Measurements from ENCODE around the gene MRGPRD. TPM values are rescaled to one million over a fixed set of nuclear protein-coding genes. Genes with fewer than 3 reads are reported as not detected.

The MRGPRD gene
- total and polyA plus RNA-seq, 2 of the 8 experiments (the other 6 are each of a cell fraction or from before 2014, with no cell fraction given), result not detected

DNA sequence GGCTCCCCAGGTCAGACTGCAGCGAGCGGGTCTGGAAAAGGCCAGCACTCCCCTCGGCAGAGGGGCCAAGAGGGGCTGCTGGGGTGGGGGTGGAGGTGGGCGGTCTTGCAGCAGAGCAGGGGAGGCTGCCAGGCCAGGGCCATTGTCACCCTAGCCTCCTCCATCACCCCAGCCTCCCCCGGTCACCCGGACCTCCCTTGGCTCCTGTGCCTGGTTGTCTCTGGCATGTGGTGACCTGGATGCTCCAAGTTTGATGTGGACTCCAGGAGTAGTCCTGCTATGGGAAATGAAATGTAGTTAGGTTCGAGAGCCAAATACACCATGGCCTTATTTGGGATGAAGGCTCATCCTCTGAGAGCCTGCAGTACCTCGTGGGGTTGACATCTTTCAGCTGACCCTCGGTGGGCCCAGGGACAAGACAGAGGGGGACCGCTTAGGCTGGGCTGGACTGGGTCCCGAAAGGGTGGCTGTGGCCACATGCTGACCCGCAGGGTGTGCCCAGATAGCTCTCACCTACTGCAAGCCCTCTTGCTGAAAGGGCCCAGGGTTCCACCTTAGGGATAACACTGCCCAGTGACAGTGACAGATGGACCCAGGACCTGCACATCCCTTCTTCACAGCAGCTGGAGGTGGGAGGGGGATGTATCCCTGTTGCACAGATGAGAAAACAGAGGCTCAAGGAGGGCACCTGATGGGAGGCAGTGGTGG lies 24.1 kb downstream of the MRGPRD start:
- no peak for TF ChIP-seq ASH2L (IDR thresholded peaks at IDR 0.05; ENCODE audit: low read length)
- no peak for TF ChIP-seq RAD21 (IDR thresholded peaks at IDR 0.05 in 1 of 2, conservative IDR thresholded peaks at IDR 0.05 in 1 of 2; ENCODE audit: low read depth in 2 of 2, low read length in 2 of 2)
- TF ChIP-seq CEBPB (IDR thresholded peaks at IDR 0.05; ENCODE audit: low read depth, low read length), result no peak
- TF ChIP-seq TBP (IDR thresholded peaks at IDR 0.05; ENCODE audit: low read depth, low read length), result no peak
- no peak for TF ChIP-seq PHF8 (conservative IDR thresholded peaks at IDR 0.05; ENCODE audit: low read depth, low read length)
- no peak for TF ChIP-seq SUZ12 (IDR thresholded peaks at IDR 0.05; ENCODE audit: low read length)
- TF ChIP-seq KDM4A (IDR thresholded peaks at IDR 0.05; ENCODE audit: low read depth, low read length, severe bottlenecking), result no peak
- Histone ChIP-seq H2AFZ (ENCODE audit: low read length) (no peak overlapping the region), H2BK15ac (ENCODE audit: low read length) (no peak overlapping the region), H3K14ac (ENCODE audit: insufficient read length) (no peak overlapping the region), H4K20me1 (replicated peaks in 1 of 2; ENCODE audit: control insufficient read depth in 1 of 2, insufficient read depth in 2 of 2, low read length in 2 of 2) (no peaks in the 10 kb centered on the region), H3K79me2 (ENCODE audit: control insufficient read depth in 1 of 2, insufficient read depth in 2 of 2, low read length in 2 of 2) (no peaks in the 10 kb centered on the region), H3K23ac (ENCODE audit: insufficient read length) (no peak overlapping the region), H3K79me1 (ENCODE audit: low read depth, low read length) (no peaks in the 10 kb centered on the region), H3K27ac (ENCODE audit: low read depth, low read length) (no peak overlapping the region; the same call in 1 of the 2 replicates), H3K9me3 (ENCODE audit: insufficient read depth in 2 of 2, low read depth in 1 of 2, low read length in 1 of 2) (no peaks in the 10 kb centered on the region), H3K4ac (replicated peaks; ENCODE audit: insufficient read length, low read depth, low read length) (no peak overlapping the region), H2BK20ac (ENCODE audit: low read length) (no peak overlapping the region), H3K9ac (replicated peaks in 1 of 4; ENCODE audit: extremely low read depth in 1 of 4, low read depth in 3 of 4, low read length in 3 of 4) (no peak overlapping the region), H4K91ac (replicated peaks; ENCODE audit: insufficient read length, low read length) (no peak overlapping the region), H4K5ac (ENCODE audit: insufficient read length, low read depth, low read length) (no peak overlapping the region), H3K4me1 (replicated peaks in 1 of 4; ENCODE audit: control insufficient read depth in 3 of 4, insufficient read depth in 4 of 4, low read length in 3 of 4) (peaks cover 0 to 8% (median 4%) of the 10 kb centered on the region in 4 experiments; a peak in 1 of 7 replicates), H3K23me2 (ENCODE audit: low read depth, low read length) (no peaks in the 10 kb centered on the region), H3K4me3 (ENCODE audit: extremely low read depth in 1 of 4, insufficient read depth in 2 of 4, low read depth in 3 of 4, low read length in 4 of 4) (no peak overlapping the region), H3K56ac (replicated peaks; ENCODE audit: insufficient read length, low read depth, low read length) (no peak overlapping the region), H2BK5ac (ENCODE audit: low read depth, low read length) (no peak overlapping the region), H2BK120ac (replicated peaks; ENCODE audit: low read depth, low read length) (no peak overlapping the region), H2AK5ac (ENCODE audit: low read depth, low read length) (no peak overlapping the region; the same call in 1 of the 2 replicates), H3K18ac (ENCODE audit: extremely low read depth, low read length) (no peak overlapping the region), H3K27me3 (replicated peaks in 1 of 4; ENCODE audit: control insufficient read depth in 3 of 4, extremely low read depth in 1 of 4, insufficient read depth in 3 of 4, low read length in 3 of 4) (no peaks in the 10 kb centered on the region), H2BK12ac (ENCODE audit: low read depth, low read length) (no peak overlapping the region), H4K8ac (ENCODE audit: extremely low read depth, insufficient read depth, low read length) (no peak overlapping the region), H3K36me3 (ENCODE audit: control insufficient read depth in 2 of 4, insufficient read depth in 4 of 4, low read length in 3 of 4) (no peaks in the 10 kb centered on the region), H3K4me2 (ENCODE audit: insufficient read depth in 1 of 2, low read depth in 2 of 2, low read length in 2 of 2) (no peak overlapping the region)
- DNase-seq (ENCODE audit: low read depth in 1 of 2, low spot score in 2 of 2), result no peak
- 92% methylated on average over 6 of the region's 12 CpGs; no CpG with 5 or more reads in 1 of the 2 experiments for WGBS, 2 experiments (ENCODE audit: extremely low coverage in 1 of 2, insufficient coverage in 1 of 2, insufficient read length in 1 of 2, insufficient replicate concordance in 2 of 2, low coverage in 1 of 2, low lambda C conversion rate in 2 of 2, missing lambda C conversion rate in 1 of 2)
- FAIRE-seq, result no peak
- CTCF ChIA-PET (ENCODE audit: partially characterized antibody), result interaction anchor here (0.7 to 3.4 kb wide), 18 partner anchors 8 to 661 kb away, joined by 3 to 13 read pairs (median 6); partner anchors contain the start of gene MRGPRF
- POLR2A ChIA-PET (ENCODE audit: partially characterized antibody), result interaction anchor here (1.1 kb wide), 1 partner anchor 23 kb away, joined by 3 read pairs; no protein-coding TSS in a partner anchor

Measured in H1 (cell line).